Calu3 (cell line): ENCODE results near the gene MAPKAPK3. TPM values are rescaled to one million over a fixed set of nuclear protein-coding genes. Genes with fewer than 3 reads are reported as not detected.

Source experiments
- BruUV-seq: library from RNA; stranded (reverse); fragments of 400-500 nt; replicated peaks from 2 replicates; lab custom pipeline; 2021; lab: Mats Ljungman, UMichigan
- CTCF ChIA-PET: fragments of 300-600 bp; sonication (Branson Sonifier 250); formaldehyde crosslinking; loops from one replicate; lab custom pipeline; 2022; ENCODE audit warnings: antibody characterized with exemption; lab: Charles Lee
- DNase-seq: peaks from one replicate; pipeline ENCODE4 v3.0.0; 2022
- H3K27ac Mint-ChIP-seq: one replicate; pipeline ENCODE4 v1.8.0; 2022; ENCODE audit warnings: mixed read lengths; ENCODE audit not compliant: unreplicated experiment
- H3K27me3 Mint-ChIP-seq: one replicate; pipeline ENCODE4 v1.8.0; 2022; ENCODE audit warnings: mixed read lengths; ENCODE audit not compliant: unreplicated experiment
- H3K36me3 Mint-ChIP-seq: one replicate; pipeline ENCODE4 v1.8.0; 2022; ENCODE audit warnings: mild to moderate bottlenecking, moderate library complexity, mixed read lengths; ENCODE audit not compliant: insufficient read depth, unreplicated experiment
- H3K4me1 Mint-ChIP-seq: one replicate; pipeline ENCODE4 v1.8.0; 2022; ENCODE audit warnings: mild to moderate bottlenecking, low read depth, mixed read lengths; ENCODE audit not compliant: unreplicated experiment
- H3K4me3 Mint-ChIP-seq: one replicate; pipeline ENCODE4 v1.8.0; 2022; ENCODE audit warnings: mild to moderate bottlenecking, low read depth, moderate library complexity, mixed read lengths; ENCODE audit not compliant: unreplicated experiment
- H3K9me3 Mint-ChIP-seq: one replicate; pipeline ENCODE4 v1.8.0; 2022; ENCODE audit warnings: low read depth, mixed read lengths; ENCODE audit not compliant: unreplicated experiment
- CTCF ChIP-seq: fragments of 200-600 bp; IDR thresholded peaks from one replicate; pipeline ENCODE4 v1.8.0; 2022; ENCODE audit warnings: antibody characterized with exemption; ENCODE audit not compliant: unreplicated experiment
- intact Hi-C: fragments of 100-400 bp; cut with micrococcal nuclease; formaldehyde crosslinking; loops from one replicate; pipeline ENCODE4 v1.10.0; 2022; ENCODE audit not compliant: unreplicated experiment
- total RNA-seq: library from RNA; stranded (reverse); gene quantifications from 2 replicates; pipeline ENCODE4 v1.2.3, GENCODE V29; 2022

MAPKAPK3 gene
- total RNA-seq, 1 experiment from 2014 or later = 40.6 TPM

GRCh38 chr3:50627407-50628051 is 10.6 kb downstream of the MAPKAPK3 start:
- intact Hi-C loops = no loop called here
- no peaks in the 10 kb centered on the region for H3K27me3 Mint-ChIP-seq
- DNase-seq = peak; percentile 85
- no peaks in the 10 kb centered on the region for H3K9me3 Mint-ChIP-seq
- BruUV-seq = no TSS peak
- peak overlapping the region; percentile 59 for H3K4me3 Mint-ChIP-seq
- CTCF ChIA-PET = interaction anchor here (0.7 to 2.4 kb wide), 3 partner anchors 10 to 25 kb away, joined by 5 to 16 read pairs (median 6); no protein-coding TSS in a partner anchor
- TF ChIP-seq CTCF = no peak
- H3K27ac Mint-ChIP-seq = peak overlapping the region; percentile 92
- peaks cover 5% of the 10 kb centered on the region for H3K36me3 Mint-ChIP-seq
- H3K4me1 Mint-ChIP-seq = peaks cover 56% of the 10 kb centered on the region

GRCh38 chr3:50628601-50629000 is 11.7 kb downstream of the MAPKAPK3 start:
- Mint-ChIP-seq H3K27me3 (no peaks in the 10 kb centered on the region), H3K36me3 (peaks cover 5% of the 10 kb centered on the region), H3K9me3 (no peaks in the 10 kb centered on the region), H3K4me1 (peaks cover 55% of the 10 kb centered on the region), H3K27ac (no peak overlapping the region), H3K4me3 (no peak overlapping the region)
- intact Hi-C loops = no loop called here
- CTCF ChIA-PET = interaction anchor here (2.4 kb wide), 1 partner anchor 24 kb away, joined by 16 read pairs; no protein-coding TSS in a partner anchor
- no peak for TF ChIP-seq CTCF
- no peak for DNase-seq
- no TSS peak for BruUV-seq

- H3K4me1 Mint-ChIP-seq = peaks cover 41% of the 10 kb centered on the region
- H3K27me3 Mint-ChIP-seq = no peaks in the 10 kb centered on the region
- H3K9me3 Mint-ChIP-seq = no peaks in the 10 kb centered on the region
- peaks cover 5% of the 10 kb centered on the region for H3K36me3 Mint-ChIP-seq
- no TSS peak for BruUV-seq
- no peak overlapping the region for H3K27ac Mint-ChIP-seq
- no peak overlapping the region for H3K4me3 Mint-ChIP-seq
- no peak for DNase-seq
- CTCF ChIA-PET = no interaction called here
- no peak for TF ChIP-seq CTCF
- intact Hi-C loops = no loop called here
These were observed 13.4 kb downstream of the MAPKAPK3 start for GRCh38 chr3:50630394-50630793.

DNA sequence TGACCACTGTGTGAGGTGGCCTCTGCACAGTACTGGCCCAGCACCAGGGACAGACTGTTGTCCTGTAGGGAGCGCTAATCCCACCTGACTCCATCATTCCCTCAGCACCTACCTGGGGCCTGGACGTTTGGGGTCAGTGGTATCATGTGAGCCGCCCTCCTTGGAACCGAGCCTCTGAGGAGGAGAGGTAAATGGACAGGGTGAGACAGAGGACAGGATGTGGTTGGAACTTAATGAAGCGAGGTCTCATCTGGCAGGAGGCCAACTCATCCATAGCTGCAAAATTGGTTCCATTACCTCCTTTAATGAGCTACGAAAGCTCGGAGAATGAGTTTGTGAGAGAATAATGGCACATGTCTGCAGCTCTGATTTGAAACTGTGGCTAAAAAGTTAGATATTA is 13.9 kb downstream of the MAPKAPK3 start:
- CTCF ChIA-PET = no interaction called here
- no peaks in the 10 kb centered on the region for H3K27me3 Mint-ChIP-seq
- H3K4me1 Mint-ChIP-seq = peaks cover 36% of the 10 kb centered on the region
- no peak for DNase-seq
- H3K27ac Mint-ChIP-seq = no peak overlapping the region
- no peak overlapping the region for H3K4me3 Mint-ChIP-seq
- intact Hi-C loops = no loop called here
- no peaks in the 10 kb centered on the region for H3K9me3 Mint-ChIP-seq
- no peak for TF ChIP-seq CTCF
- BruUV-seq = no TSS peak
- H3K36me3 Mint-ChIP-seq = peaks cover 5% of the 10 kb centered on the region
